ENCODE results near the gene DISP3.

DISP3 gene

DNA sequence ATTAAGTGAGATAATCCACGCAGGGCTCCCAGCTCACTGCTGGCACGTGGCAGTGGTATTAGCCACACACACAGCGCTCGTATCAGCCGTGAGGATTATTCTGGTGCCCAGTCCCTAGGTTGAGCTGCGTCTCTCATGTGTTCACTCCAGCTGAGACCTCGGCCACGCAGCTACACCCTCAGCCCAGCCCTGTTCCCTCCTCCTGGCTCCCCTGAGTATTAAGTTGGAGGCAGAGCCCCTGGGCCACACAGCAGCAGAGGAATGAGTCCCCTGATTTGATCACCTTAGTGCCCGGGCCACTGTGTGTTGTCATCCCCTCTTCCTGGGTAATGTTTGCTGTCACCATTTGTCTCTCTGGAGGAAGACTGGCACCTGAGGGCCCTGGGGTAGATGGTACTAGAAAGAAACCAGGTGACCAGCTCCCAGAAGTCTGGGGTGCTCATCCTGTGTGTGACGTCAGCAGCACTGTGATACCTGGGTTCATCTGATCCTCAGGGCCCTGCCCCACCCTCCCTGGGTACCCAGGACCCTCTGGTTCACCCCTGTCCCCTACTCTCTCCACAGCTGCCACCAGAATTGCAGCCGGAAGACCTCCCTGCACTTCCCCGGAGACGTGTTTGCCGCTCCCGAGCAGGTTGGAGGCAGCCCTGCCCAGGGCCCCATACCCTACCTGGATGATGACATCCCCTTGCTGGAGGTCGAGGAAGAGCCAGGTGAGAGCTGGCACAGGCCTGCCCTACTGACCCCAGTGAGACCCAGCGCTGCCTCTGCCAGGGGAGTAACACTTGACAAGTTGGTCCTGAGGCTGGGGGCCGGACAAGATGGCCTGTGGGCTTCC, 40.1 kb downstream of the DISP3 start:
- no peak for DNase-seq

DNA sequence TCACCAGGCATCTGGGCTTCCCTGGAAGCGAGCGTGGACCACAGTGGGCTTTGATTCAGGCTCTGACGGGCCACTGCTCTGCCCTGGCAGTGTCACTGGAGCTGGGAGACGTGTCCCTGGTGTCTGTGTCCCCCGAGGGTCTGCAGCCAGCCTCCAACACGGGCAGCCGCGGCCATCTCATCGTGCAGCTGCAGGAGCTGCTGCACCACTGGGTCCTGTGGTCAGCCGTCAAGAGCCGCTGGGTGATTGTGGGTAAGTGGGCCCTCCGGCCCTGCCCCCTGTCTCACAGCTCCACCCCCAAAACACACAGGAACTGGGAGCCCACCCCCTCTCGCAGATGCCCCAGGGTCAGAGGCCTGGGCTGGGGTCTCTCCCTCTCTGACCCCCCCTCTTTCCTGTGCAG, 40.7 kb downstream of the DISP3 start:
- no peak for DNase-seq

DNA sequence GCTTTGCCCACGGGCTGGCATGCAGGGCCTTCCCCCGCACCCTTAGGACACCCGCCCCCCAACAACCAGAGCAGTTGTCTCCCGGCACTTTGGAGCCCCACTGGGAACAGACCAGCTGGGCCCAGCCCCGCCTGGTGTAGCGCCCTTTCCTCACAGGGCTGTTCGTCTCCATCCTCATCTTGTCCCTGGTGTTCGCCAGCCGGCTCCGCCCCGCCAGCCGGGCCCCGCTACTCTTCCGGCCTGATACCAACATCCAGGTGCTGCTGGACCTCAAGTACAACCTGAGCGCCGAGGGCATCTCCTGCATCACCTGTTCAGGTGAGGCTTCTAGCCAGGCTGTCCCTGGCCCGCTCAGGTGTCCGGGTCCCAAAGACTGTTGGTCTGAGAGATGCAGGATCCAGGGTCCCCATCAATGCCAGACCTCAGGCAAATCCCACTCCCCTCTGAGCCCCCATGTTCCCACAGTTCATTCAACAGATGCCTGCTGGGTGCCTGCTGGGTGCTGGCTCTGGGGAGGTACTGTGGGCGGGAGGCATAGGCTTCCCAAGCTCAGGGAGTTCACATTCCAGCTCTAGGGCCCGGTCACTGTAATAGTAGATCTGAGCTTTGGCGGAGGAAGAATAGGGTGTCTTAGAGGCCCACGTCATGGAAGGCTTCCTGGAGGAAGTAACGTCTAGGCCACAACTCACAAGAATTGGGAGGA, 41.7 kb downstream of the DISP3 start:
- no peak for DNase-seq

GRCh38 chr1:11521582-11522399, 42.8 kb downstream of the DISP3 start:
- DNase-seq, result no peak

DNA sequence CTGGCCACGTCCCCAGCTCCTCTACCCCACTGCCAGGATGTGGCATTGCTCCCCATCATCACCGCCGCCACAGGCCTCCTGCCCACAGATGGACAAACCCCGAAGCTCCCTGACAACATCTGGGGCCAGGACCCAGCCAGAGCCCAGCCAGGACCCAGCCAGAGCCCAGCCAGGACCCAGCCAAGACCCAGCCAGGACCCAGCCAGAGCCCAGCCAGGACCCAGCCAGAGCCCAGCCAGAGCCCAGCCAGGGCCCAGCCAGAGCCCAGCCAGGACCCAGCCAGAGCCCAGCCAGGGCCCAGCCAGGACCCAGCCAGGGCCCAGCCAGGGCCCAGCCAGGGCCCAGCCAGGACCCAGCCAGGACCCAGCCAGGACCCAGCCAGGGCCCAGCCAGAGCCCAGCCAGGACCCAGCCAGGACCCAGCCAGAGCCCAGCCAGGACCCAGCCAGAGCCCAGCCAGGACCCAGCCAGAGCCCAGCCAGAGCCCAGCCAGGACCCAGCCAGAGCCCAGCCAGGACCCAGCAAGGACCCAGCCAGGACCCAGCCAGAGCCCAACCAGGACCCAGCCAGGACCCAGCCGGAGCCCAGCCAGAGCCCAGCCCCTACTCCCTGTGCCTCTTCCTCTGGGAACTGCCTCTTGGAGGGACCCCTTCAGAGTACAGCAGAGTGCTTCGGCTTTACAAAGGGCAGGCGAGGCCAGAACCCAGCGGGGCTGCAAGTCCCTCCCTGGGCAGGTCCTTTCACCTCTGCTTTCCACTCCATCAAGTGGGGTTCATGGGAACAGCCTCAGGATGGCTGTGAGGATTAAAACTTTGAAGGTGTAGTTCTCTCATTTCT, 43.7 kb downstream of the DISP3 start:
- DNase-seq, result no peak

DNA sequence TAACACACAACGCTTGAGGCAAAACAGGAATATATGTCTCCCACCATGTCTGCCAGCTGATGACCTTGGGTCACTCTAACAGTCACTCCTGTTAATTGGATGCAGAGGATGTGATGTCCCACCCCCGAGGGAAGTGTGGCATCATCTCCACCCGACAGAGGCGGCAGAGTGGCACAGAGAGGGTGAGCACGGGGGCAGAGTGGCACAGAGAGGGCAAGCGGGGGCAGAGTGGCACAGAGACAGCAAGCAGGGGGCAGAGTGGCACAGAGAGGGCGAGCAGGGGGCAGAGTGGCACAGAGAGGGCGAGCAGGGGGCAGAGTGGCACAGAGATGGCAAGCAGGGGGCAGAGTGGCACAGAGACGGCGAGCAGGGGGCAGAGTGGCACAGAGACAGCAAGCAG, 44.3 kb downstream of the DISP3 start:
- no peak for DNase-seq

DNA sequence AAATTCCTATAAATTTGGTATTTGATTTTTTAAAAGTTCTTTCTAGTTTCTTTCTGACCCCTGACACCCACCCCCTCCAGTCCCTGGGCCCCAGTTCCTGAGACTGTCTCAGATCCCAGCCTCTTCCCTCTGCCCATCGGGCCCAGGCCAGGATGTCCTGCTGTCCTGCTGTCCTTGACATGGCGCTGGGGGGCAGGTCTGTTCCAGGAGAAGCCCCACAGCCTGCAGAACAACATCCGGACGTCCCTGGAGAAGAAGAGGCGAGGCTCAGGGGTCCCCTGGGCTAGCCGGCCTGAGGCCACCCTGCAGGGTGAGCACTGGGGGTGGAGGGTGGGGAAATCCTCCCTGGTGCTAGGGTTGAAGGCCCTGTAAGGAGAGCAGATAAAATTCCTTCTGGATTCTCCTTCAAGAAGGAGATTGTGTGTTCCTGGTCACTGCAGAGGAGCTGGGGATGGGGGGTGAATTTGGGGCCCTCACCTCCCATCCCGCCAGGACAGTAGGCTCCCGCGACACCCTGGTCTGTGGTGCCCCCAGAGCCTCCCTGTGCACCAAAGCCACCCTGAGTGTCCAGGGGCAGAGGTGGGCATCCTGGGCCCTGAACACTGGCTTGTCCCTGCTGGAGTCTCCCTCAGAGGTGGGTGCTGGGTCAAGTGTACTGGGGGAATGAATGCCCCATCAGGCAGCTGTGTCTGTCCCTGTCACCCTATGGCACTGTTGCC, 45.0 kb downstream of the DISP3 start:
- DNase-seq, result no peak

GRCh38 chr1:11524465-11525150, 45.7 kb downstream of the DISP3 start:
- DNase-seq, result no peak

- DNase-seq, result no peak
Observed at GRCh38 chr1:11525151-11525505, 46.2 kb downstream of the DISP3 start.

DNA sequence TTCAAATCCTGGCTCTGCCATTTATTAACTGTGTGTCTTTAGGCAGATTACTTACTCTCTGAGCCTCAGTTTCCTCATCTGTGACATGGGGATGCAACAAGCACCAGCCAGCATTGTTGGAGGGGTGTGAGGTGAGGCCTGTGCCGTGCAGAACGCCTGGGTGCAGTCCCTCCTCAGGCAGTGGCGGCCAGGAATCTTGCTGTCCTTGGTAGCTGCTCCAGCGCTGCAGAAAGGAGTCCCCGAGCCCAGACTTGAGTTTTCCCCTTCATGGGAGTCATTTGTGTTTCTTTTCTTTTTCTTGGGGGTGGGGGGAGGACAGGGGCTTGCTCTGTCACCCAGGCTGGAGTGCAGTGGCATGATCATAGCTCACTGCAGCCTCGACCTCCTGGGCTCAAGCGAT, 46.6 kb downstream of the DISP3 start:
- DNase-seq, result no peak

DNA sequence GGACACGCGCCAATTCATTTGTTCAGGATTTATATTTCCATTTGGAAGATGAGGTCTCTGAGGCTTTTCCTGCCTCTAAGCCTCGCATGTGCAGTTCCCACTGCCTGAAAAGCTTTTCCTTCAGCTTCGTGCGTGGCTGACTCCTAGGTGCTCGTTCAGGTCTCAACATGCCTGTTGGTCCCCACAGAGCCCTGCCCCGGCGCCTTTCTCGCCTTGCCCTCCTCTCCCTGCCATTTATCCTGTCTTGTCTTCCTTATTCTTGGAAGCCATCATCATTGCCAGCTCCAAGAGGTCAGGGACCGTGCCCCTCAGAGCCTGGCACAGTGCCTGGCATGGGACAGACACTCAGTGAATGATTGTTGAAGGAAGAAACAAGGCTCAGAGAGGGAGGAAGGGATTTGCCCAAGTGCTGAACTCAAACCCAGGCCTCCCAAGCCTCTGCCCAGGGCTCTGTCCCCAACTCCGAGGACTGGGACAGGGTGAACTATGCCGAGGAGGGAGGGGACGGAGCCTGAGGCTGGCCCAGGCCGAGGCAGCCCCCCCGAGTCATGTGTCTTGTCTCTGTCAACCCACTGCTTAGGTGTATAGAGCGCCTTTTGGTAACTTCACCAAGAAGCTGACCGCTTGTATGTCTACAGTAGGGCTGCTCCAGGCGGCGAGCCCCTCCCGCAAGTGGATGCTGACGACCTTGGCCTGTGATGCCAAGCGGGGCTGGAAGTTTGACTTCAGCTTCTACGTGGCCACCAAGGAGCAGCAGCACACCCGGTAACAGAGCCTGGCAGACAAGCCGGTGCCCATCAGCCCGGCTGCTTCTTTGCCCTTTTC, 47.3 kb downstream of the DISP3 start:
- no peak for DNase-seq

DNA sequence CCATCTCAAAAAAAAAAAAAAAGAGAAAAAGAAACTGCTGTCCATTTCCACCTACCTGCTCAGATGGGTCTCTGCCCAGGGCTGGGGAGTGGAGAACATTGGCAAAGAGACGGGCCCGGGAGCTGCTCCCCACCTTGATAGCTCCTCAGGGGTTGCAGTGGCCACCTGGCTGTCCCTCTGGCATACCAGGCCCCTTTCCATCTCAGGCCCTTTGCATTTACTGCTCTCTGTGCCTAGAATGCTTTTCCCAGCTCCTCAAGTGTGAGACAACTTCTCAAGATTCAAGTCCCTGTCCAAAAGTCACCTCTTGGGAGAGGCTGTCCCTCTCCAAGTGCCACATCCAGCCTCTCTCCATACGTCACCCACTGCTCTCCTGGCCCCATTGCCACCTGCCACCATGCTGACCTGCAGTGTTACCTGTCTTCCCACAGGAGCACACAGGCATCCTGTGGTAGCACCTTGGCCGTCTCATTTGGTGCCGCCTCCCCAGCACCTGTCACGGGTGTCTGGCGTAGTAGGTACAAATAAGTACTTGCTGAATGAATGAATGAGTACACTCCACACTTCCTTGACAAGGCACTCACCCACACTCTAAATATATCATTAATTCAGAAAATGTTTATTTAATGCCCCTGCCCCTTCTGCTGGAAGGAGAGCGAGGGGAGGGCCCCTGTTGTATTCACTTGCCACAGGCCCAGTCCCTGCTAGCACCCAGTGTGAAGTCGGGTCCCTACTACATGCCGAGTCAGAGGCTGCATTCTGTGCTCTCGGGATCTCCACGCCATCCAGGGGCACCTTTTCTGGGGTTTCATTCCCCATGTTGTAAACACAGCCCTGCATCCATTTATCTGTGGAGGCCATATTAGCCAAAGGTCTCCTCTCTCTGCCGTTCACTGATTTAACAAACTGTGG, 48.8 kb downstream of the DISP3 start:
- DNase-seq, result no peak

- DNase-seq, result no peak
Observed at GRCh38 chr1:11528611-11529261, 49.8 kb downstream of the DISP3 start.

GRCh38 chr1:11529330-11529729, 50.4 kb downstream of the DISP3 start:
- no peak for DNase-seq

DNA sequence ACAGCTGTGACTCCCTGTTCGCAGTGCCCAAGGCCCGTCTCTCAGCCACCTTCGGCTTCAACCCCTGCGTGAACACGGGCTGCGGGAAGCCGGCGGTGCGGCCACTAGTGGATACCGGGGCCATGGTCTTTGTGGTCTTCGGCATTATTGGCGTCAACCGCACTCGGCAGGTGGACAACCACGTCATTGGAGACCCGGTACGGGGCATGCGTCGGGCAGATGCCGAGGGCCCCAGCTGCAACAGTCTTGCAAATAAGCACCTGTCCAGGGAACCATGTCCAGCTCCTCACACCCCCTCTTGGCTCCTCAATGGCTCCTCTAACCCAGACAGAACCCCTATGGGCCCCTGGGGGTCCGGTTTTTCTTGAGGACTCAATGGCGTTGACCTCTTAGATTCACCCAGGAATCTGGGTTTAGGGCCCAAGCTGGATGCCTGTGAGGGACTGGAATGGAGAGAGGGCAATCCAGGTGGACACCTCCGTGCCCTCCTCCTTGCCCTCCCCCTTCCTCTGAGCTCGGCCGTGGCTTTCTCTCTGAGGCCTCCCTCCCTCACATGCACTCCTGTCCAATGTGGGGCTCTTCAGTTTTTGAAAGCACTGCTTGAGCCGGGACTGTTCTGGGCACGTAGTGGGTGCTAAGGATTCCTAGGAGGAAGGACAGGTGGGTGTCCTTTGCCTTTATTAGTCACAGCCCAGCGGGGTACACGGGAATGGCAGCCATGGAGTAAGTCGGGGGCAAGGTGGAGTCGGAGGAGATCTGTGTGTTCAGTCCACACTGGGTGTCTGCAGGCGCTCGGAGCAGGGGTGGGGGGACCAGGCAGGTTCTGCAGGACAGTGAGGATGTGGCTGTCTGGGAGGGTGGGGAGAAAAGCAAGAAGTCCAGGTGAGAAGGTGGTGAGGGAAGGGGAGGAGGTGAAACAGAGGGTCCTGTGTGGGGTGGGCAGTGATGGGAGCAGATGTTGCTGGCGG, 51.1 kb downstream of the DISP3 start:
- DNase-seq, result no peak

DNA sequence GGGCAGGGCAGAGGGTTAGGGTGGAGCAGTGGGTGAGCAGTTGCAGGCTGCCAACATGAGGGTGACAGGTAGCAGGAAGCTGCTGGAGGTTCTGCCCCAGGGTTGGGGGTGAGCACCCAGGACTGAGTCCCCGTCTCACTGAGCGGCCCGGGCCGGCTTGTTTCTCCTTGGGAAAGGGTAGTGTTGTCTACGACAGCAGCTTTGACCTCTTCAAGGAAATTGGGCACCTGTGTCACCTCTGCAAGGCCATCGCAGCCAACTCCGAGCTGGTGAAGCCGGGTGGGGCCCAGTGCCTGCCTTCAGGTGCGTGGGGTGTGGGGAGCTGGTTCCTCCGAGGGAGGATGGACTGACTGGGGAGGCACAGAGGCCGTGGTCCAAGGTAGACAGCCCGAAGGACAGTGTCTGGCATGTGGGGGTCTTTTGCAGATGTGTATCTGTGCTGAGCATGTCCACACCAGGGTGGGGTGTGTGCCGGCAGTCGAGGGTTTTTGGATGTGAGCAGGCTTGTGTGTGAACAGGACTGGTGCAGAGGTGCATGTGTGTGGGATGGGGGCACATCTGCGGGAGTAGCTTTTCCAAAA, 51.9 kb downstream of the DISP3 start:
- DNase-seq, result no peak

GRCh38 chr1:11531314-11531870, 52.4 kb downstream of the DISP3 start:
- DNase-seq, result no peak
